MM.1S (cell line): ENCODE data around the gene HOXD9.

ENCODE experiments used
- DNase-seq: peaks from one replicate; pipeline ENCODE4 v3.0.0-alpha.2; 2015
- H2AFZ ChIP-seq: fragments of 300-600 bp; sonication (generic); 2 replicates; pipeline ENCODE4 v1.6.0; 2016; ENCODE audit warnings: antibody characterized with exemption, low read length
- H3F3A ChIP-seq: fragments of 300-600 bp; sonication (generic); 2 replicates; pipeline ENCODE4 v1.6.1; 2016; ENCODE audit warnings: mild to moderate bottlenecking, antibody characterized with exemption, low read length, moderate library complexity, mixed read lengths; ENCODE audit not compliant: insufficient read depth
- H3K27ac ChIP-seq: fragments of 300-600 bp; sonication (generic); 2 replicates; pipeline ENCODE4 v1.5.1; 2016; ENCODE audit warnings: mild to moderate bottlenecking, low read length
- H3K27me3 ChIP-seq: fragments of 300-600 bp; sonication (generic); replicated peaks from 2 replicates; pipeline ENCODE4 v1.6.0; 2016; ENCODE audit warnings: low read length; ENCODE audit not compliant: insufficient read depth
- H3K36me3 ChIP-seq: fragments of 300-600 bp; sonication (generic); replicated peaks from 2 replicates; pipeline ENCODE4 v1.6.1; 2016; ENCODE audit warnings: mild to moderate bottlenecking, low read length, mixed read lengths; ENCODE audit not compliant: insufficient read depth
- H3K4me1 ChIP-seq: fragments of 300-600 bp; sonication (generic); 2 replicates; pipeline ENCODE4 v1.6.1; 2016; ENCODE audit warnings: low read length, mixed read lengths
- H3K4me2 ChIP-seq: fragments of 300-600 bp; sonication (generic); 2 replicates; pipeline ENCODE4 v1.6.0; 2016; ENCODE audit warnings: low read depth, low read length
- H3K4me3 ChIP-seq: fragments of 300-600 bp; sonication (generic); 2 replicates; pipeline ENCODE4 v1.5.1; 2016; ENCODE audit warnings: low read length, mixed read lengths
- H3K79me2 ChIP-seq: fragments of 300-600 bp; sonication (generic); 2 replicates; pipeline ENCODE4 v1.6.1; 2016; ENCODE audit warnings: mixed run types, low read length, mixed read lengths
- H3K9ac ChIP-seq: fragments of 300-600 bp; sonication (generic); 2 replicates; pipeline ENCODE4 v1.6.1; 2016; ENCODE audit warnings: low read length, mixed read lengths
- H3K9me2 ChIP-seq: fragments of 300-600 bp; sonication (generic); replicated peaks from 2 replicates; pipeline ENCODE4 v1.6.1; 2016; ENCODE audit warnings: mild to moderate bottlenecking, low read length, mixed read lengths; ENCODE audit not compliant: insufficient read depth
- H3K9me3 ChIP-seq: fragments of 300-600 bp; sonication (generic); replicated peaks from 2 replicates; pipeline ENCODE4 v1.6.1; 2016; ENCODE audit warnings: mild to moderate bottlenecking, low read length, mixed read lengths; ENCODE audit not compliant: insufficient read depth
- H4K20me1 ChIP-seq: fragments of 300-600 bp; sonication (generic); 2 replicates; pipeline ENCODE4 v1.6.1; 2016; ENCODE audit warnings: mild to moderate bottlenecking, low read length, moderate library complexity, mixed read lengths; ENCODE audit not compliant: insufficient read depth
- CTCF ChIP-seq: fragments of 300-600 bp; sonication (generic); IDR thresholded peaks from 2 replicates; pipeline ENCODE4 v1.5.1; 2016; ENCODE audit warnings: antibody characterized with exemption, low read length, mixed read lengths
- EZH2 ChIP-seq: fragments of 300-600 bp; sonication (generic); optimal IDR thresholded peaks from 2 replicates; pipeline ENCODE3; 2017; ENCODE audit warnings: low read depth, mild to moderate bottlenecking, antibody characterized with exemption, low read length, mixed read lengths
- EZH2phosphoT487 ChIP-seq: fragments of 300-600 bp; sonication (generic); IDR thresholded peaks from 2 replicates; pipeline ENCODE4 v1.6.1; 2018; ENCODE audit warnings: antibody characterized with exemption, low read length

HOXD9 gene

GRCh38 chr2:176109946-176110345, 12.6 kb upstream of the HOXD9 start:
- no peaks in the 10 kb centered on the region for H3F3A ChIP-seq
- H3K9me2 ChIP-seq = no peaks in the 10 kb centered on the region
- no peaks in the 10 kb centered on the region for H3K36me3 ChIP-seq
- no peaks in the 10 kb centered on the region for H3K9me3 ChIP-seq
- DNase-seq = no peak
- no peaks in the 10 kb centered on the region for H4K20me1 ChIP-seq
- H3K4me3 ChIP-seq = no peak overlapping the region
- no peak overlapping the region for H3K27ac ChIP-seq
- no peak overlapping the region for H3K9ac ChIP-seq
- H3K4me2 ChIP-seq = no peak overlapping the region
- peaks cover 62% of the 10 kb centered on the region for H3K27me3 ChIP-seq
- H3K79me2 ChIP-seq = no peaks in the 10 kb centered on the region
- H2AFZ ChIP-seq = no peak overlapping the region
- TF ChIP-seq EZH2phosphoT487 (no peak), EZH2 (no peak), CTCF (no peak)
- H3K4me1 ChIP-seq = no peaks in the 10 kb centered on the region

GRCh38 chr2:176110415-176111308, 11.9 kb upstream of the HOXD9 start:
- no peaks in the 10 kb centered on the region for H3K79me2 ChIP-seq
- no peak for DNase-seq
- no peaks in the 10 kb centered on the region for H3K9me3 ChIP-seq
- no peaks in the 10 kb centered on the region for H3K4me1 ChIP-seq
- H3K4me2 ChIP-seq = peak overlapping the region; percentile 31
- H3K9ac ChIP-seq = no peak overlapping the region
- H3K9me2 ChIP-seq = no peaks in the 10 kb centered on the region
- H3K36me3 ChIP-seq = no peaks in the 10 kb centered on the region
- no peaks in the 10 kb centered on the region for H3F3A ChIP-seq
- no peak overlapping the region for H3K4me3 ChIP-seq
- peaks cover 64% of the 10 kb centered on the region for H3K27me3 ChIP-seq
- no peak overlapping the region for H3K27ac ChIP-seq
- no peak overlapping the region for H2AFZ ChIP-seq
- H4K20me1 ChIP-seq = no peaks in the 10 kb centered on the region
- TF ChIP-seq EZH2 (no peak), CTCF (no peak), EZH2phosphoT487 (no peak)

GRCh38 chr2:176111309-176111663, 11.2 kb upstream of the HOXD9 start:
- H3K9me3 ChIP-seq = no peaks in the 10 kb centered on the region
- no peak overlapping the region for H3K9ac ChIP-seq
- no peaks in the 10 kb centered on the region for H4K20me1 ChIP-seq
- peaks cover 63% of the 10 kb centered on the region for H3K27me3 ChIP-seq
- H3K4me2 ChIP-seq = peak overlapping the region; percentile 31
- H3K36me3 ChIP-seq = no peaks in the 10 kb centered on the region
- TF ChIP-seq EZH2phosphoT487 = no peak
- TF ChIP-seq CTCF = peak; percentile 87
- TF ChIP-seq EZH2 = no peak
- H2AFZ ChIP-seq = no peak overlapping the region
- H3K79me2 ChIP-seq = no peaks in the 10 kb centered on the region
- no peak overlapping the region for H3K4me3 ChIP-seq
- H3F3A ChIP-seq = no peaks in the 10 kb centered on the region
- no peaks in the 10 kb centered on the region for H3K4me1 ChIP-seq
- no peak overlapping the region for H3K27ac ChIP-seq
- peak; percentile 34 for DNase-seq
- no peaks in the 10 kb centered on the region for H3K9me2 ChIP-seq
